Gastrocnemius medialis (tissue), 4 donors: ENCODE data around the gene NTPCR.

Experiments used
- CTCF ChIP-seq, 5 experiments: fragments of 450-650 bp in 3 of 5; fragments of 200-600 bp in 2 of 5; sonication (generic) in 2 of 5; IDR thresholded peaks in 4 of 5; conservative IDR thresholded peaks in 1 of 5; 1 replicate in 4 of 5; 2 replicates in 1 of 5; pipeline ENCODE4 v1.5.1; 2016 to 2019; ENCODE audit warnings: antibody characterized with exemption in 5 of 5, mild to moderate bottlenecking in 3 of 5, moderate library complexity in 3 of 5
- POLR2A ChIP-seq, 2 donors: fragments of 450-650 bp; IDR thresholded peaks; one replicate each; pipeline ENCODE4 v1.6.1; 2017; ENCODE audit warnings: antibody characterized with exemption in 2 of 2, mild to moderate bottlenecking in 2 of 2, moderate library complexity in 2 of 2

- TF ChIP-seq CTCF (IDR thresholded peaks at IDR 0.05 in 4 of 5, conservative IDR thresholded peaks at IDR 0.05 in 1 of 5) = peak; percentile 18 to 67 (median 55)
- no peak for TF ChIP-seq POLR2A (IDR thresholded peaks at IDR 0.05)
Observed at GRCh38 chr1:232952514-232953499, 2.4 kb downstream of the NTPCR start.
